ENCODE measurements around the gene PHC3.

- TF ChIP-seq EZH2 (IDR thresholded peaks at IDR 0.05; ENCODE audit: low read length, missing control alignments): no peak
- TF ChIP-seq, protein P1, sequence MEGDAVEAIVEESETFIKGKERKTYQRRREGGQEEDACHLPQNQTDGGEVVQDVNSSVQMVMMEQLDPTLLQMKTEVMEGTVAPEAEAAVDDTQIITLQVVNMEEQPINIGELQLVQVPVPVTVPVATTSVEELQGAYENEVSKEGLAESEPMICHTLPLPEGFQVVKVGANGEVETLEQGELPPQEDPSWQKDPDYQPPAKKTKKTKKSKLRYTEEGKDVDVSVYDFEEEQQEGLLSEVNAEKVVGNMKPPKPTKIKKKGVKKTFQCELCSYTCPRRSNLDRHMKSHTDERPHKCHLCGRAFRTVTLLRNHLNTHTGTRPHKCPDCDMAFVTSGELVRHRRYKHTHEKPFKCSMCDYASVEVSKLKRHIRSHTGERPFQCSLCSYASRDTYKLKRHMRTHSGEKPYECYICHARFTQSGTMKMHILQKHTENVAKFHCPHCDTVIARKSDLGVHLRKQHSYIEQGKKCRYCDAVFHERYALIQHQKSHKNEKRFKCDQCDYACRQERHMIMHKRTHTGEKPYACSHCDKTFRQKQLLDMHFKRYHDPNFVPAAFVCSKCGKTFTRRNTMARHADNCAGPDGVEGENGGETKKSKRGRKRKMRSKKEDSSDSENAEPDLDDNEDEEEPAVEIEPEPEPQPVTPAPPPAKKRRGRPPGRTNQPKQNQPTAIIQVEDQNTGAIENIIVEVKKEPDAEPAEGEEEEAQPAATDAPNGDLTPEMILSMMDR (conservative IDR thresholded peaks at IDR 0.05 in 1 of 2, IDR thresholded peaks at IDR 0.05 in 1 of 2; ENCODE audit: low read depth in 1 of 2, low read length in 2 of 2): no peak
Observed at GRCh38 chr3:170204023-170204472, 22.5 kb upstream of the PHC3 start.
